ENCODE data around the gene COL8A2.

COL8A2 gene

GRCh38 chr1:36157115-36157903 is 32.3 kb upstream of the COL8A2 start:
- no peak for DNase-seq (ENCODE audit: low read depth)

GRCh38 chr1:36156329-36157114 is 31.5 kb upstream of the COL8A2 start:
- no peak for DNase-seq (ENCODE audit: low read depth)

- peak; percentile 77 for DNase-seq (ENCODE audit: low read depth)
Observed at GRCh38 chr1:36155408-36156328, 30.6 kb upstream of the COL8A2 start, which contains the start of gene MAP7D1. TSS of gene MAP7D1 (plus strand) at chr1:36156160. CDS start at chr1:36156418, 258 bp downstream.

GRCh38 chr1:36154765-36155407 is 29.9 kb upstream of the COL8A2 start:
- no peak for DNase-seq (ENCODE audit: low read depth)

- DNase-seq (ENCODE audit: low read depth), result no peak
Observed at GRCh38 chr1:36154335-36154734, 29.3 kb upstream of the COL8A2 start.

- DNase-seq (ENCODE audit: low read depth), result no peak
Observed at GRCh38 chr1:36153476-36153875, 28.5 kb upstream of the COL8A2 start.

- DNase-seq (ENCODE audit: low read depth), result peak; percentile 50
Observed at GRCh38 chr1:36151845-36152203, 26.8 kb upstream of the COL8A2 start.

GRCh38 chr1:36151134-36151844 is 26.3 kb upstream of the COL8A2 start:
- DNase-seq (ENCODE audit: low read depth), result no peak

GRCh38 chr1:36150296-36151133 is 25.5 kb upstream of the COL8A2 start:
- DNase-seq (ENCODE audit: low read depth), result peak; percentile 51

- DNase-seq (ENCODE audit: low read depth), result no peak
Observed at GRCh38 chr1:36149973-36150295, 24.9 kb upstream of the COL8A2 start.

GRCh38 chr1:36149237-36149972 is 24.4 kb upstream of the COL8A2 start, which contains the start of gene TRAPPC3:
TSS of gene TRAPPC3 (minus strand) at chr1:36149486. CDS start at chr1:36149378, 108 bp downstream.
- peak; percentile 99 for DNase-seq (ENCODE audit: low read depth)

- DNase-seq (ENCODE audit: low read depth), result no peak
Observed at GRCh38 chr1:36148821-36149236, 23.8 kb upstream of the COL8A2 start.

- DNase-seq (ENCODE audit: low read depth), result no peak
Observed at GRCh38 chr1:36144413-36144812, 19.4 kb upstream of the COL8A2 start.

GRCh38 chr1:36143424-36143823 is 18.4 kb upstream of the COL8A2 start:
- DNase-seq (ENCODE audit: low read depth), result no peak

- DNase-seq (ENCODE audit: low read depth), result no peak
Observed at GRCh38 chr1:36142121-36142520, 17.1 kb upstream of the COL8A2 start.

- DNase-seq (ENCODE audit: low read depth), result no peak
Observed at GRCh38 chr1:36139521-36139920, 14.5 kb upstream of the COL8A2 start.

- DNase-seq (ENCODE audit: low read depth), result no peak
Observed at GRCh38 chr1:36137776-36138175, 12.8 kb upstream of the COL8A2 start.

- DNase-seq (ENCODE audit: low read depth), result no peak
Observed at GRCh38 chr1:36137226-36137625, 12.2 kb upstream of the COL8A2 start.

- no peak for DNase-seq (ENCODE audit: low read depth)
Observed at GRCh38 chr1:36136535-36136934, 11.5 kb upstream of the COL8A2 start.

Data from stimulated activated CD4-positive, alpha-beta T cell treated with anti-CD3 and anti-CD28 coated beads, Interleukin-2, amount 100 ng/mL, for 4 hours (primary cell).